SK-N-SH (cell line): Measurements from ENCODE around the gene POLR1A.

ENCODE experiments used
- CTCF ChIP-seq: fragments of 200-600 bp; sonication (generic); IDR thresholded peaks from 2 replicates; pipeline ENCODE4 v1.6.1; 2017; ENCODE audit warnings: antibody characterized with exemption, mild to moderate bottlenecking, moderate library complexity
- FOXM1 ChIP-seq: IDR thresholded peaks from 2 replicates; pipeline ENCODE4 v1.4.0; 2012; ENCODE audit warnings: low read depth, mild to moderate bottlenecking
- JUND ChIP-seq: IDR thresholded peaks from 2 replicates; pipeline ENCODE4 v1.4.0; 2012
- PBX3 ChIP-seq: IDR thresholded peaks from 2 replicates; pipeline ENCODE4; 2012
- POLR2AphosphoS5 ChIP-seq: IDR thresholded peaks from 2 replicates; pipeline ENCODE4 v1.6.1; 2012; ENCODE audit warnings: low read depth, low read length
- RAD21 ChIP-seq: IDR thresholded peaks from 2 replicates; pipeline ENCODE4 v1.6.1; 2012; ENCODE audit warnings: mild to moderate bottlenecking, low read length
- SMC3 ChIP-seq: IDR thresholded peaks from 2 replicates; pipeline ENCODE4 v1.6.1; 2012; ENCODE audit warnings: low read depth, low read length, improper control_type of control experiment
- TCF12 ChIP-seq: IDR thresholded peaks from 2 replicates; pipeline ENCODE4 v1.4.0; 2012

GRCh38 chr2:86000131-86000937 lies 105.4 kb downstream of the POLR1A start:
- TF ChIP-seq CTCF (no peak), POLR2AphosphoS5 (no peak), RAD21 (no peak), JUND (no peak), TCF12 (no peak), FOXM1 (no peak), SMC3 (no peak), PBX3 (no peak)
